IMR-90 (cell line): ENCODE results near the gene SMYD5. TPM values are rescaled to one million over a fixed set of nuclear protein-coding genes. Genes with fewer than 3 reads are reported as not detected.

Source experiments
- ATAC-seq: fragments of 200-7000 bp; cut with Tn5 transposase; 2 replicates; pipeline ENCODE4 v1.9.1; 2020; ENCODE audit warnings: low read depth, mild to moderate bottlenecking, moderate library complexity
- BruUV-seq: library from RNA; stranded (reverse); fragments of 400-500 nt; replicated peaks from 2 replicates; lab custom pipeline; 2021; lab: Mats Ljungman, UMichigan
- CTCF ChIA-PET: fragments of 300-600 bp; formaldehyde crosslinking; extraction: SDS; loops from one replicate; lab custom pipeline; 2021; ENCODE audit warnings: antibody characterized with exemption; lab: Yijun Ruan, JAX
- POLR2A ChIA-PET: fragments of 300-600 bp; sonication (Branson Sonifier 250); formaldehyde crosslinking; loops from one replicate; lab custom pipeline; 2022; ENCODE audit warnings: antibody characterized with exemption; ENCODE audit not compliant: unreplicated experiment; lab: Charles Lee
- DNase-seq: peaks from one replicate; pipeline ENCODE4 v3.0.0; 2013
- H2AFZ ChIP-seq: replicated peaks from 2 replicates; pipeline ENCODE3; 2013; ENCODE audit warnings: low read length, mild to moderate bottlenecking; ENCODE audit not compliant: poor library complexity
- H2AK5ac ChIP-seq: 2 replicates; pipeline ENCODE4 v1.6.1; 2013; ENCODE audit warnings: low read depth, low read length, inconsistent platforms
- H2AK9ac ChIP-seq: replicated peaks from 2 replicates; pipeline ENCODE3; 2013; ENCODE audit warnings: mild to moderate bottlenecking, low read depth, low read length, moderate library complexity; ENCODE audit not compliant: poor library complexity
- H2BK120ac ChIP-seq: 2 replicates; pipeline ENCODE4 v1.6.1; 2013; ENCODE audit warnings: low read depth, low read length, inconsistent platforms
- H2BK15ac ChIP-seq: 3 replicates; pipeline ENCODE4 v1.6.1; 2013; ENCODE audit warnings: low read depth, low read length, inconsistent platforms
- H2BK20ac ChIP-seq: 2 replicates; pipeline ENCODE4 v1.6.1; 2013; ENCODE audit warnings: low read depth, mild to moderate bottlenecking, inconsistent platforms, low read length, moderate library complexity
- H2BK5ac ChIP-seq: 2 replicates; pipeline ENCODE4 v1.6.1; 2013; ENCODE audit warnings: mild to moderate bottlenecking, low read depth, low read length, inconsistent platforms; ENCODE audit not compliant: poor library complexity, severe bottlenecking
- H3K14ac ChIP-seq: replicated peaks from 2 replicates; pipeline ENCODE4 v1.6.1; 2013; ENCODE audit warnings: low read depth, low read length, inconsistent platforms
- H3K18ac ChIP-seq: 2 replicates; pipeline ENCODE4 v1.6.1; 2013; ENCODE audit warnings: low read depth, low read length, control low read depth
- H3K23ac ChIP-seq: 2 replicates; pipeline ENCODE4 v1.6.1; 2013; ENCODE audit warnings: low read depth, low read length, inconsistent platforms
- H3K27ac ChIP-seq: 2 replicates; pipeline ENCODE4 v1.5.1; 2013; ENCODE audit warnings: mild to moderate bottlenecking, control low read depth, low read length; ENCODE audit not compliant: insufficient read depth
- H3K27me3 ChIP-seq: 2 replicates; pipeline ENCODE4 v1.6.1; 2013; ENCODE audit warnings: low read length; ENCODE audit not compliant: control insufficient read depth, insufficient read depth
- H3K36me3 ChIP-seq: 2 replicates; pipeline ENCODE4 v1.6.1; 2013; ENCODE audit warnings: low read length, mixed read lengths; ENCODE audit not compliant: control insufficient read depth, insufficient read depth
- H3K4ac ChIP-seq: 2 replicates; pipeline ENCODE4 v1.6.1; 2013; ENCODE audit warnings: low read depth, low read length, inconsistent platforms
- H3K4me1 ChIP-seq: 2 replicates; pipeline ENCODE4 v1.6.1; 2013; ENCODE audit warnings: low read length, mixed read lengths; ENCODE audit not compliant: control insufficient read depth, insufficient read depth
- H3K4me2 ChIP-seq: 2 replicates; pipeline ENCODE4 v1.6.1; 2013; ENCODE audit warnings: low read depth, mild to moderate bottlenecking, control low read depth, low read length, moderate library complexity
- H3K4me3 ChIP-seq: 2 replicates; pipeline ENCODE4 v1.5.1; 2013; ENCODE audit warnings: low read depth, mild to moderate bottlenecking, control low read depth, low read length, moderate library complexity; ENCODE audit not compliant: insufficient read depth
- H3K56ac ChIP-seq: 2 replicates; pipeline ENCODE4 v1.6.1; 2013; ENCODE audit warnings: low read length, inconsistent platforms; ENCODE audit not compliant: insufficient read depth; ENCODE audit errors: extremely low read depth
- H3K79me1 ChIP-seq, 2 experiments: 2 replicates each; pipeline ENCODE4 v1.6.1; 2013; ENCODE audit warnings: low read length in 2 of 2, inconsistent platforms in 1 of 2, low read depth in 1 of 2
- H3K9ac ChIP-seq: 2 replicates; pipeline ENCODE4 v1.6.1; 2013; ENCODE audit warnings: low read depth, low read length, control low read depth
- H3K9me1 ChIP-seq: 2 replicates; pipeline ENCODE4 v1.6.1; 2013; ENCODE audit warnings: low read length, inconsistent platforms; ENCODE audit not compliant: insufficient read depth
- H3K9me3 ChIP-seq: 2 replicates; pipeline ENCODE4 v1.6.1; 2013; ENCODE audit warnings: low read length; ENCODE audit not compliant: control insufficient read depth, insufficient read depth
- H4K20me1 ChIP-seq: 2 replicates; pipeline ENCODE4 v1.6.1; 2013; ENCODE audit warnings: low read length, inconsistent platforms; ENCODE audit not compliant: insufficient read depth
- H4K5ac ChIP-seq: 2 replicates; pipeline ENCODE4 v1.6.1; 2013; ENCODE audit warnings: mild to moderate bottlenecking, low read depth, low read length, control low read depth
- H4K8ac ChIP-seq, 2 experiments: 2 replicates each; pipeline ENCODE4 v1.6.1; 2013; ENCODE audit warnings: low read depth in 2 of 2, low read length in 2 of 2, control low read depth in 1 of 2, inconsistent platforms in 1 of 2
- H4K91ac ChIP-seq: 2 replicates; pipeline ENCODE4 v1.6.1; 2013; ENCODE audit warnings: low read depth, low read length, inconsistent platforms; ENCODE audit not compliant: insufficient read depth
- ELK1 ChIP-seq: fragments of 150-350 bp; IDR thresholded peaks from 2 replicates; pipeline ENCODE4 v1.6.1; 2016; ENCODE audit warnings: low read depth, mild to moderate bottlenecking, low read length, moderate library complexity, borderline replicate concordance
- MAFK ChIP-seq: IDR thresholded peaks from 2 replicates; pipeline ENCODE4 v1.6.1; 2012; ENCODE audit warnings: low read depth, low read length, improper control_type of control experiment
- NFE2L2 ChIP-seq: fragments of 150-350 bp; IDR thresholded peaks from 2 replicates; pipeline ENCODE4 v1.6.1; 2016; ENCODE audit warnings: low read depth, mild to moderate bottlenecking, low read length
- SMC3 ChIP-seq: fragments of 150-350 bp; IDR thresholded peaks from 2 replicates; pipeline ENCODE4 v1.6.1; 2016; ENCODE audit warnings: low read depth, mild to moderate bottlenecking, antibody characterized with exemption, low read length, moderate library complexity
- WGBS, 2 experiments: methylation state at CpG; one replicate each; pipeline versions ENCODE4 v1.1.5 to v1.1.7; 2013; ENCODE audit warnings: missing lambda C conversion rate in 2 of 2; ENCODE audit not compliant: insufficient read length in 1 of 2; ENCODE audit errors: extremely low coverage in 2 of 2; 5-methylcytosine and 5-hydroxymethylcytosine counted together
- dilution Hi-C: fragments of 300-500 bp; cut with HindIII; formaldehyde crosslinking; loops from one replicate; pipeline ENCODE4 v1.14.3; 2018; ENCODE audit warnings: low sequenced_read_pairs; ENCODE audit not compliant: unreplicated experiment
- in situ Hi-C: fragments of 300-500 bp; cut with MboI; formaldehyde crosslinking; loops from 3 replicates; pipeline ENCODE4 v1.14.3; 2019; ENCODE audit warnings: low sequenced_read_pairs, inconsistent platforms, mixed read lengths
- intact Hi-C: fragments of 100-400 bp; cut with micrococcal nuclease; formaldehyde crosslinking; loops from 2 replicates; pipeline ENCODE4 v1.10.0; 2022
- polyA plus RNA-seq, 3 experiments: library from polyadenylated mRNA; depleted of rRNA; stranded (reverse); fragments of >200 nt; gene quantifications; 2 replicates each; pipeline ENCODE4 v1.2.3, GENCODE V29; 2012; ENCODE audit warnings: low replicate concordance in 1 of 3
- total RNA-seq: library from RNA; depleted of rRNA; stranded (reverse); fragments of >200 nt; gene quantifications from 2 replicates; pipeline ENCODE4 v1.2.3, GENCODE V29; 2012

SMYD5 gene
- total and polyA plus RNA-seq, 2 of the 4 experiments (the other 2 are of a cell fraction), result 17.8 to 19.7 TPM

- CTCF ChIA-PET, result interaction anchor here (0.5 to 2.3 kb wide), 2 partner anchors 10 to 24 kb away, joined by 6 to 10 read pairs; no protein-coding TSS in a partner anchor
- H3K18ac ChIP-seq, result no peak overlapping the region
- H3K27ac ChIP-seq, result no peak overlapping the region
- no peak overlapping the region for H2BK15ac ChIP-seq
- H3K23ac ChIP-seq, result no peak overlapping the region
- no peaks in the 10 kb centered on the region for H3K4me1 ChIP-seq
- H3K56ac ChIP-seq, result no peak overlapping the region
- H4K91ac ChIP-seq, result no peak overlapping the region
- no peak overlapping the region for H4K8ac ChIP-seq
- no peak overlapping the region for H3K9ac ChIP-seq
- H3K4ac ChIP-seq, result no peak overlapping the region
- no peak overlapping the region for H2BK120ac ChIP-seq
- no peak overlapping the region for H2AK9ac ChIP-seq
- POLR2A ChIA-PET, result no interaction called here
- H3K4me2 ChIP-seq, result no peak overlapping the region
- TF ChIP-seq SMC3, result no peak
- no peak for TF ChIP-seq ELK1
- no peak for TF ChIP-seq NFE2L2
- TF ChIP-seq MAFK, result no peak
- peaks cover 64% of the 10 kb centered on the region for H3K27me3 ChIP-seq
- H4K20me1 ChIP-seq, result no peaks in the 10 kb centered on the region
- H2AFZ ChIP-seq, result no peak overlapping the region
- no peak overlapping the region for H2BK20ac ChIP-seq
- no CpG with 5 or more reads among the region's 2 CpGs for WGBS, 2 experiments
- no peak overlapping the region for H3K4me3 ChIP-seq
- ATAC-seq (no peak), DNase-seq (no peak)
- intact Hi-C loops (no loop called here), in situ Hi-C loops (no loop called here), dilution Hi-C loops (no loop called here)
- BruUV-seq, result no TSS peak
- peaks cover 4% of the 10 kb centered on the region for H3K9me3 ChIP-seq
- H3K36me3 ChIP-seq, result no peaks in the 10 kb centered on the region
- no peak overlapping the region for H4K5ac ChIP-seq
- no peak overlapping the region for H2BK5ac ChIP-seq
- H3K14ac ChIP-seq, result no peak overlapping the region
- no peak overlapping the region for H2AK5ac ChIP-seq
- H3K79me1 ChIP-seq, result no peaks in the 10 kb centered on the region
- H3K9me1 ChIP-seq, result no peaks in the 10 kb centered on the region
These were observed 26.5 kb upstream of the SMYD5 start for GRCh38 chr2:73187549-73187948.
